ENCODE measurements around the gene AQP10. TPM values are rescaled to one million over a fixed set of nuclear protein-coding genes. Genes with fewer than 3 reads are reported as not detected.
A peak's percentile ranks its signal among the peaks of the same experiment; 100 is the strongest.

The AQP10 gene
- total and polyA plus RNA-seq, 9 of the 15 experiments (the other 6 are each of a cell fraction or from before 2014, with no cell fraction given) = 0.37 to 9.7 (median 1.9) TPM

- TF ChIP-seq PRDM10 (IDR thresholded peaks at IDR 0.05; ENCODE audit: partially characterized antibody) = peak; percentile 16
- peak; percentile 39 for TF ChIP-seq ZNF121 (CRISPR knock-in tag; conservative IDR thresholded peaks at IDR 0.05)
- TF ChIP-seq ZBTB1 (CRISPR knock-in tag; IDR thresholded peaks at IDR 0.05; ENCODE audit: borderline replicate concordance, low read depth) = 0 out of 2 replicates have a peak, but pooled peaks have one; percentile 52
- peak; percentile 72 for TF ChIP-seq TCF3 (CRISPR knock-in tag; IDR thresholded peaks at IDR 0.05)
- peak; percentile 29; the same call in 1 of the 2 replicates for TF ChIP-seq MYC (IDR thresholded peaks at IDR 0.05; ENCODE audit: low read depth, low read length)
- no peak for TF ChIP-seq MYC (CRISPR knock-in tag; IDR thresholded peaks at IDR 0.05; ENCODE audit: borderline replicate concordance, low read depth)
- TF ChIP-seq LCOR (CRISPR knock-in tag; IDR thresholded peaks at IDR 0.05) = peak; percentile 40; the same call in 1 of the 2 replicates
- peak; percentile 35 to 46 (median 44) for TF ChIP-seq CTCF (IDR thresholded peaks at IDR 0.05 in 2 of 3, conservative IDR thresholded peaks at IDR 0.05 in 1 of 3; ENCODE audit: insufficient read depth in 2 of 3, low read depth in 1 of 3, low read length in 3 of 3)
- TF ChIP-seq ESRRA (IDR thresholded peaks at IDR 0.05; ENCODE audit: borderline replicate concordance, low read depth) = peak; percentile 28; the same call in 1 of the 2 replicates
- TF ChIP-seq NELFE (IDR thresholded peaks at IDR 0.05; ENCODE audit: insufficient read depth, insufficient read length) = no peak
- TF ChIP-seq NRF1 (conservative IDR thresholded peaks at IDR 0.05 in 1 of 2, IDR thresholded peaks at IDR 0.05 in 1 of 2) = peak in 1 of 2 experiments; percentile 33; a peak in 1 of 4 replicates
- TF ChIP-seq PHF8 (IDR thresholded peaks at IDR 0.05; ENCODE audit: borderline replicate concordance, low read length) = peak; percentile 17; the same call in 1 of the 2 replicates
- 0 out of 2 replicates have a peak, but pooled peaks have one; percentile 29 for TF ChIP-seq ZBTB9 (CRISPR knock-in tag; IDR thresholded peaks at IDR 0.05)
- TF ChIP-seq ILK (tag; IDR thresholded peaks at IDR 0.05; ENCODE audit: borderline replicate concordance, low read depth) = no peak
- peak; percentile 87; the same call in 1 of the 2 replicates for TF ChIP-seq CTBP1 (IDR thresholded peaks at IDR 0.05; ENCODE audit: borderline replicate concordance)
Measured at GRCh38 chr1:154352581-154353459, 31.9 kb downstream of the AQP10 start (continued).
